ENCODE measurements around the gene TRAPPC5.

DNA sequence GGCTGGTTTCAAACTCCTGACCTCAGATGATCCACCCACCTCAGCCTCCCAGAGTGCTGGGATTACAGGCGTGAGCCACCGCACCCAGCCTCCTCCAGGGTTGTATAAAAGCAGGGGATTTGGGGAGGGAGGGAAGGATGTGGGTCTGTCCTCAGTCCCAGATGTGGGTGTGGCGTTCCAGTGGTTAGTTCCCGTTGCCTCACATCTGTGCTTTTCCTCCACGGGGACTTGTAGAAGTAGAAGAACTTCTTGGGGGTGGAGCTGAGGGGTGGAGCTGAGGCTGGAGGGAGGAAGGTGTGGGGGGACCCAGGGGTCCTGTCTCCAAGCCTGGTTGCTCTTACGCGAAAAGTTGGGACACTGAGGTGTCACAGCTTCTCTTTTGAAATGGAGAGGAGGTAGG, 4.3 kb upstream of the TRAPPC5 start:
- TF ChIP-seq POLR2A (IDR thresholded peaks at IDR 0.05), result no peak
- no peak for TF ChIP-seq CTCF (IDR thresholded peaks at IDR 0.05)

Measured in right lobe of liver (tissue), 4 donors.